ENCODE data around the gene SMIM43.

Gene SMIM43

GRCh38 chr4:121800961-121801714 lies 36.2 kb upstream of the SMIM43 start, which contains the start of gene EXOSC9:
TSS of gene EXOSC9 (plus strand) at chr4:121801323. CDS start at chr4:121801425, 102 bp downstream.
- ChIA-PET POLR2A (interaction anchor here (0.8 to 1.8 kb wide), 12 partner anchors 9 to 113 kb away, joined by 3 to 8 read pairs (median 4); partner anchors contain the start of genes BBS7, CCNA2 and SMIM43), CTCF (no interaction called here)
- TF ChIP-seq NFRKB (IDR thresholded peaks at IDR 0.05) (peak; percentile 59; the same call in 1 of the 2 replicates), ELF4 (IDR thresholded peaks at IDR 0.05) (peak; percentile 60), FOXM1 (IDR thresholded peaks at IDR 0.05; ENCODE audit: borderline replicate concordance) (no peak), HDGF (IDR thresholded peaks at IDR 0.05; ENCODE audit: borderline replicate concordance) (no peak), SUZ12 (IDR thresholded peaks at IDR 0.05) (no peak), FOXK2 (IDR thresholded peaks at IDR 0.05) (no peak), L3MBTL2 (conservative IDR thresholded peaks at IDR 0.05) (peak; percentile 95), CTBP1 (IDR thresholded peaks at IDR 0.05; ENCODE audit: borderline replicate concordance) (no peak), BHLHE40 (IDR thresholded peaks at IDR 0.05; ENCODE audit: borderline replicate concordance) (no peak), FOXA1 (IDR thresholded peaks at IDR 0.05) (no peak), TARDBP (IDR thresholded peaks at IDR 0.05) (no peak), LEF1 (IDR thresholded peaks at IDR 0.05; ENCODE audit: borderline replicate concordance) (no peak), ARNT (IDR thresholded peaks at IDR 0.05) (no peak), SP1 (IDR thresholded peaks at IDR 0.05) (no peak), ZNF384 (IDR thresholded peaks at IDR 0.05) (no peak)
- TF ChIP-seq, protein P1, sequence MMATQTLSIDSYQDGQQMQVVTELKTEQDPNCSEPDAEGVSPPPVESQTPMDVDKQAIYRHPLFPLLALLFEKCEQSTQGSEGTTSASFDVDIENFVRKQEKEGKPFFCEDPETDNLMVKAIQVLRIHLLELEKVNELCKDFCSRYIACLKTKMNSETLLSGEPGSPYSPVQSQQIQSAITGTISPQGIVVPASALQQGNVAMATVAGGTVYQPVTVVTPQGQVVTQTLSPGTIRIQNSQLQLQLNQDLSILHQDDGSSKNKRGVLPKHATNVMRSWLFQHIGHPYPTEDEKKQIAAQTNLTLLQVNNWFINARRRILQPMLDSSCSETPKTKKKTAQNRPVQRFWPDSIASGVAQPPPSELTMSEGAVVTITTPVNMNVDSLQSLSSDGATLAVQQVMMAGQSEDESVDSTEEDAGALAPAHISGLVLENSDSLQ (IDR thresholded peaks at IDR 0.05), result no peak
- peak; percentile 94 for DNase-seq (ENCODE audit: extremely low spot score)

- CTCF ChIA-PET, result no interaction called here
- no peak for TF ChIP-seq FOXK2 (IDR thresholded peaks at IDR 0.05)
- TF ChIP-seq TARDBP (IDR thresholded peaks at IDR 0.05), result no peak
- TF ChIP-seq HDGF (IDR thresholded peaks at IDR 0.05; ENCODE audit: borderline replicate concordance), result no peak
- TF ChIP-seq CTBP1 (IDR thresholded peaks at IDR 0.05; ENCODE audit: borderline replicate concordance), result no peak
- no peak for TF ChIP-seq ELF4 (IDR thresholded peaks at IDR 0.05)
- no peak for TF ChIP-seq SUZ12 (IDR thresholded peaks at IDR 0.05)
- TF ChIP-seq, protein P1 (IDR thresholded peaks at IDR 0.05), result no peak
- TF ChIP-seq LEF1 (IDR thresholded peaks at IDR 0.05; ENCODE audit: borderline replicate concordance), result no peak
- POLR2A ChIA-PET, result interaction anchor here (1.0 to 1.8 kb wide), 10 partner anchors 8 to 104 kb away, joined by 3 to 8 read pairs (median 5); partner anchors contain the start of genes BBS7, CCNA2 and SMIM43
- no peak for DNase-seq (ENCODE audit: extremely low spot score)
Measured at GRCh38 chr4:121800638-121800960, 35.6 kb upstream of the SMIM43 start.

DNA sequence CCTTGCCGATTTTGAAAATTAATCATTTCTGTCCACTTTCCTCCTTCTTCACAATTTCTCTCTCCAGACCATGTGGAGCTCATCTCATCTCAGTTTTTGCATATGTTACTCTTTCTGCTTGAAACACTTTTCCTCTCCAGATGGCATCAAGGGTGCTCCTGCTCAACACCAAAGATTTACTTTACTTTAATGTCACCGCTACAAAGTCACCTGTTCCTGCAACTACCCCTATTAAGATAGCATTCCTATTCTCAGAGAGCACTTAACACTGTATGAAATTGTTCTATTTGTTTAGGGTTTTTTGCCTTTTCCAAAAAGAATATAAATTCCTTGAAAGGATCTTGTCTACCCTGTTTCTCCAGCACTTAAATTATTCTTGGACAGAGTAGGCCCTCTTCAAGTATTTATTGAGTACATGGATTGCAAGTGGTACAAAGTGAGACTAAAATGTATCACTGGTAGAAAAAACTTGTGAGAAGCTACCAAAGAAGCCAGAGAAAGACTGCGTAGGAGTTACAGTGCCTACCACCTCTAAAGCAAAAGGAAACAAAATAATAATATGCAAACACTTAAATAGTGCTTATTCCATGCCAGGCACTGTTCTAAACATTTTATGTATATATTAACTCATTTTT lies 35.0 kb upstream of the SMIM43 start:
- ChIA-PET CTCF (no interaction called here), POLR2A (interaction anchor here (1.0 to 1.5 kb wide), 3 partner anchors 10 to 70 kb away, joined by 3 to 8 read pairs (median 3); partner anchors contain the start of gene BBS7)
- TF ChIP-seq FOXA1 (IDR thresholded peaks at IDR 0.05) (no peak), FOXM1 (IDR thresholded peaks at IDR 0.05; ENCODE audit: borderline replicate concordance) (no peak), ARNT (IDR thresholded peaks at IDR 0.05) (no peak), SP1 (IDR thresholded peaks at IDR 0.05) (no peak), ZNF384 (IDR thresholded peaks at IDR 0.05) (no peak), SUZ12 (IDR thresholded peaks at IDR 0.05) (no peak), CTBP1 (IDR thresholded peaks at IDR 0.05; ENCODE audit: borderline replicate concordance) (no peak), LEF1 (IDR thresholded peaks at IDR 0.05; ENCODE audit: borderline replicate concordance) (no peak), FOXK2 (IDR thresholded peaks at IDR 0.05) (no peak), BHLHE40 (IDR thresholded peaks at IDR 0.05; ENCODE audit: borderline replicate concordance) (no peak), L3MBTL2 (conservative IDR thresholded peaks at IDR 0.05) (no peak), TARDBP (IDR thresholded peaks at IDR 0.05) (no peak), HDGF (IDR thresholded peaks at IDR 0.05; ENCODE audit: borderline replicate concordance) (no peak), NFRKB (IDR thresholded peaks at IDR 0.05) (no peak), ELF4 (IDR thresholded peaks at IDR 0.05) (no peak)
- TF ChIP-seq, protein P1 (IDR thresholded peaks at IDR 0.05), result no peak
- no peak for DNase-seq (ENCODE audit: extremely low spot score)

GRCh38 chr4:121799208-121799823 lies 34.4 kb upstream of the SMIM43 start:
- ChIA-PET CTCF (no interaction called here), POLR2A (interaction anchor here (1.0 kb wide), 1 partner anchor 71 kb away, joined by 3 read pairs; the partner anchor contains the start of gene BBS7)
- no peak for DNase-seq (ENCODE audit: extremely low spot score)
- TF ChIP-seq FOXA1 (IDR thresholded peaks at IDR 0.05), result no peak
- no peak for TF ChIP-seq SUZ12 (IDR thresholded peaks at IDR 0.05)
- TF ChIP-seq, protein P1 (IDR thresholded peaks at IDR 0.05), result no peak
- TF ChIP-seq FOXK2 (IDR thresholded peaks at IDR 0.05), result no peak
- no peak for TF ChIP-seq CTBP1 (IDR thresholded peaks at IDR 0.05; ENCODE audit: borderline replicate concordance)

- POLR2A ChIA-PET, result no interaction called here
- CTCF ChIA-PET, result no interaction called here
- DNase-seq (ENCODE audit: extremely low spot score), result no peak
- no peak for TF ChIP-seq LEF1 (IDR thresholded peaks at IDR 0.05; ENCODE audit: borderline replicate concordance)
- TF ChIP-seq FOXK2 (IDR thresholded peaks at IDR 0.05), result no peak
Measured at GRCh38 chr4:121796283-121796682, 31.3 kb upstream of the SMIM43 start.

Measured in HEK293T (cell line).